Glutamatergic neuron (in vitro differentiated cells): ENCODE measurements around the gene SDR9C7. TPM values are rescaled to one million over a fixed set of nuclear protein-coding genes. Genes with fewer than 3 reads are reported as not detected.

Source experiments
- DNase-seq: peaks from one replicate; pipeline ENCODE4 v3.0.0; 2022
- H3K27ac Mint-ChIP-seq: one replicate; pipeline ENCODE4 v1.8.0; 2020; ENCODE audit warnings: mild to moderate bottlenecking, mixed read lengths, inconsistent platforms; ENCODE audit not compliant: unreplicated experiment
- H3K27me3 Mint-ChIP-seq: one replicate; pipeline ENCODE4 v1.8.0; 2020; ENCODE audit warnings: mild to moderate bottlenecking, moderate library complexity, mixed read lengths, inconsistent platforms; ENCODE audit not compliant: unreplicated experiment
- H3K36me3 Mint-ChIP-seq: one replicate; pipeline ENCODE4 v1.8.0; 2020; ENCODE audit warnings: mild to moderate bottlenecking, mixed read lengths, inconsistent platforms; ENCODE audit not compliant: unreplicated experiment
- H3K4me1 Mint-ChIP-seq: one replicate; pipeline ENCODE4 v1.8.0; 2020; ENCODE audit warnings: mild to moderate bottlenecking, low read depth, mixed read lengths, inconsistent platforms; ENCODE audit not compliant: unreplicated experiment
- H3K4me3 Mint-ChIP-seq: one replicate; pipeline ENCODE4 v1.8.0; 2020; ENCODE audit warnings: mild to moderate bottlenecking, mixed read lengths, inconsistent platforms; ENCODE audit not compliant: unreplicated experiment
- H3K9me3 Mint-ChIP-seq: one replicate; pipeline ENCODE4 v1.8.0; 2020; ENCODE audit warnings: mild to moderate bottlenecking, moderate library complexity, mixed read lengths, inconsistent platforms; ENCODE audit not compliant: unreplicated experiment
- total RNA-seq: library from RNA; stranded (reverse); fragmentation: NEBNext Ultra II Directional; extraction: Animal tissue kit (Norgen Biotek cat#: 25700); gene quantifications from one replicate; pipeline ENCODE4 v1.2.1, GENCODE V29; 2021; ENCODE audit not compliant: unreplicated experiment
- TF ChIP-seq, protein P1 (sequence below): fragments of 200-600 bp; sonication (generic); IDR thresholded peaks from one replicate; pipeline ENCODE4 v1.5.0; 2021; ENCODE audit not compliant: partially characterized antibody, unreplicated experiment

The SDR9C7 gene
- total RNA-seq, 1 donor from 2014 or later: 0.39 TPM

DNA sequence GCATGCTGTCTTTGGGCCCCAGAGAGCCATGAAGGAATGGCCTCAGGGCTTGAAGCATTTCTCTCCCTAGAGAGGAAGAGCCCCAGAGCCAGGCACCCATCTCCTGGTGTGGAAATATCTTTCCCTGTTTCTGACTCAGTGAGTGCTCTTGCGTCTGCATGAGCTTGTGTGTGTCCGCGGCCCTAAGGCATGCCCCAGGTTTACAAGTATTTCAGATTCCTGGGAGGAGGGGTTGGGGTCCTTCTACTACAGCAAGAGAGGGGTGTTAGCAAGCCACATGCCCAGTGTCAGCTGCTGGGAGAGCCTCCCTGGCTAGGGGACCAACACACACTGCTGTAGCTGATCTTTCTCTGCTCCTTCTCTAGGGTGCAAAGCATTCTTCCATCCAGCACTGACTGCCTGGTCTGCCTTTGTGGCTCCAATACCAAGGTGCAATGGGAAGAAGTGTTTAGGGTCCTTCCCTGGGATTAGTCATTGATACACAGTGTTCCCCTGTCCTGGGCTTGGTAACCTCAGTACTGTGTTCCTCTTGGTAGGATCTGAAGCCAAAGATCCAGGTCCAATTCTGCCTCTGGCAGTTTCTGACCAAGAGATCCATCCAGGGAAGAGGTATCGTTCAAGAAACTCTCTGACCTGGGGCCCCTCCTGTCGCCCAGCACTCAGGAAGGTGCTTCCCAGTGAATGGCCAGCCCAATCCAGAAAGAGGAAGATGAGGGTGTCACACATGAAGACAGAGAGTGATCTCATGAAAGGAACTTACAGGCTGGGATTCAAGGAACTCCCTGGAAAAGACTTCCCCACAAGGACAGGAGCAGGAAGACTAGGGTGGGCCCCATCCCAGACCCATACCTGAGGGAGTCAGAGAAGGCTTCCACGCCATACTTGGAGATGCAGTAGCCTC is 20.1 kb upstream of the SDR9C7 start:
- H3K4me1 Mint-ChIP-seq: no peaks in the 10 kb centered on the region
- no peak overlapping the region for H3K27ac Mint-ChIP-seq
- H3K4me3 Mint-ChIP-seq: no peak overlapping the region
- H3K9me3 Mint-ChIP-seq: peaks cover 9% of the 10 kb centered on the region
- no peaks in the 10 kb centered on the region for H3K27me3 Mint-ChIP-seq
- TF ChIP-seq, protein P1, sequence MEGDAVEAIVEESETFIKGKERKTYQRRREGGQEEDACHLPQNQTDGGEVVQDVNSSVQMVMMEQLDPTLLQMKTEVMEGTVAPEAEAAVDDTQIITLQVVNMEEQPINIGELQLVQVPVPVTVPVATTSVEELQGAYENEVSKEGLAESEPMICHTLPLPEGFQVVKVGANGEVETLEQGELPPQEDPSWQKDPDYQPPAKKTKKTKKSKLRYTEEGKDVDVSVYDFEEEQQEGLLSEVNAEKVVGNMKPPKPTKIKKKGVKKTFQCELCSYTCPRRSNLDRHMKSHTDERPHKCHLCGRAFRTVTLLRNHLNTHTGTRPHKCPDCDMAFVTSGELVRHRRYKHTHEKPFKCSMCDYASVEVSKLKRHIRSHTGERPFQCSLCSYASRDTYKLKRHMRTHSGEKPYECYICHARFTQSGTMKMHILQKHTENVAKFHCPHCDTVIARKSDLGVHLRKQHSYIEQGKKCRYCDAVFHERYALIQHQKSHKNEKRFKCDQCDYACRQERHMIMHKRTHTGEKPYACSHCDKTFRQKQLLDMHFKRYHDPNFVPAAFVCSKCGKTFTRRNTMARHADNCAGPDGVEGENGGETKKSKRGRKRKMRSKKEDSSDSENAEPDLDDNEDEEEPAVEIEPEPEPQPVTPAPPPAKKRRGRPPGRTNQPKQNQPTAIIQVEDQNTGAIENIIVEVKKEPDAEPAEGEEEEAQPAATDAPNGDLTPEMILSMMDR: no peak
- peaks cover 7% of the 10 kb centered on the region for H3K36me3 Mint-ChIP-seq
- DNase-seq: no peak

DNA sequence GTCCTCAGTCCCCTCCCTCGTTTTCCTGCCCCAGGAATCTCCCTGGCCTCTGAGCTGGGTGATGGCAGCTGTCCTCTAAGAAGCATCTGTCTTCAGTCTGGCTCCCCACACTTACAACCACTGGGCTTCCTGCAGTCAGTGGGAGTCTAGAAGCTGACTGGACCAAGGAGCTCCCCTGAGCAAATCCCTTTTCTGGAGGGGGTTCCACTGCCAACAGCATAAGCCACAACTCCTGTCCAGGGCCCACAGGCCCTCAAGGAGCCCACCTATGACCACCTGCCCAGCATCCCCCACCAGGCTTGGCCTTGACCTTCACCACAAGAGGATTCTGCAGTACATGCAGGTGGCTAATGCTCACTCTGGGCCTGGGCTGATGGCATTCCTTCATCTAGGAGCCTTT is 19.1 kb upstream of the SDR9C7 start:
- no peak overlapping the region for H3K27ac Mint-ChIP-seq
- TF ChIP-seq, protein P1: no peak

DNA sequence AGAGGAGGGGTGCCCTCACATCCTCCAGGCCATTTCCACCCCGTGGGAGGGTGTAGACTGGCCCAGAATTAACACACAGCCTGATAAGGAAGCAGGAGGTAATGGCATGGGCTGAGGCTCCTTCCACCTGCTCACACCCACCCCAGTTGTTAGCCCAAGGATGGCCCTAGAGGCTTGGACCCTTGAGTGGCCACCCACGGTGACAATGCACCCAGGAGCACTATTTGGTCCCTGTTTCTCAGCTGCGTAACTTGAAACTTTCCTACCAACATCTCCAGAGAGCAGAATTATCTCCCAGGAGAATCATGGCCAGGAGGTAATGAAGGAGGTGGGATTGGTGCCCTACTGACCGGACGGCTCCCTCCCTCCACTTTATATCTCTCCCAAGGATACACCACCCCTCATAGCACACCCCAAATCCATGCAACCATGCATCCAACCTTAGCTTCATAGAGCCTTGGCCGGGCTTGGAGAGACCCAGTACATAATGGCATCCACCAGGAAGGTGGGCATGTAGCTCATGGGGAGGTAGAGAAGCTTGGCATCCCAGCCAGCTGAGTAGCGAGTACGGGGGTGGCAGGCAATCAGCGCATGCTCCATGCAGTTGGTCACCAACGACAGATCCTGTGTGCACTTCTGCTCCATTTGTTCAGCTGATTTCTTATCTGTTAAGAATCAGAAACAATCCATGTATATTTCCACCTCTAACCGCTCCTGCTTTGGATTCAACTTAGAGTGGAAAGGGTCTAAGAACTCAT is 17.6 kb upstream of the SDR9C7 start:
- H3K27me3 Mint-ChIP-seq: peaks cover 4% of the 10 kb centered on the region
- no peak overlapping the region for H3K4me3 Mint-ChIP-seq
- no peak for DNase-seq
- H3K9me3 Mint-ChIP-seq: peaks cover 7% of the 10 kb centered on the region
- H3K4me1 Mint-ChIP-seq: no peaks in the 10 kb centered on the region
- no peak overlapping the region for H3K27ac Mint-ChIP-seq
- TF ChIP-seq, protein P1: no peak
- H3K36me3 Mint-ChIP-seq: peaks cover 7% of the 10 kb centered on the region

More for the DNA sequence above, 19.1 kb upstream of the SDR9C7 start:
- Mint-ChIP-seq H3K27me3 (peaks cover 2% of the 10 kb centered on the region), H3K36me3 (peaks cover 7% of the 10 kb centered on the region), H3K9me3 (peaks cover 9% of the 10 kb centered on the region), H3K4me3 (no peak overlapping the region), H3K4me1 (no peaks in the 10 kb centered on the region)
- DNase-seq: no peak

DNA sequence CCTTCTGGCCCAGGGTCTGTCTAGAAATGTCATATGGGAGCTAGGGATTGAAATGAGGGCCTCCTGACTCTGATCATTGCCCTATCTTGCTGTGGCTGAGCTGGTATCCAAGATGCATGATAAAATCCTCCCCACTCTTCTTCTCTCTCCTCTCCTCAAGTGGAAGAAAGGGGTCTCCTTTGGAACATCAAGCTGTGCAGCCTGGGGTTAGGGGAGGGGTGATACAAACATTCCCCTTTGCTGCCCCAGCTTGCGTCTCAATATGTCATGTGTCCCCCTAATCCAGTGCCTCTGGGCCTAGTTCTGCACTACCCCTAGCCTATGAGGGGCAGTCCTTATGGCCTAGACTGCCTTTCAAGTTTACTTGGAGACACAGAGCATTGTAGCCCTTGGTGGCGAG is 14.7 kb upstream of the SDR9C7 start:
- no peak overlapping the region for H3K27ac Mint-ChIP-seq
- H3K4me1 Mint-ChIP-seq: no peaks in the 10 kb centered on the region
- peaks cover 9% of the 10 kb centered on the region for H3K36me3 Mint-ChIP-seq
- H3K4me3 Mint-ChIP-seq: no peak overlapping the region
- H3K27me3 Mint-ChIP-seq: peaks cover 4% of the 10 kb centered on the region
- DNase-seq: no peak
- TF ChIP-seq, protein P1: no peak
- H3K9me3 Mint-ChIP-seq: peaks cover 4% of the 10 kb centered on the region

- peaks cover 13% of the 10 kb centered on the region for H3K36me3 Mint-ChIP-seq
- DNase-seq: no peak
Measured at GRCh38 chr12:56948457-56948777, 14.2 kb upstream of the SDR9C7 start.

More at GRCh38 chr12:56948457-56948777, 14.2 kb upstream of the SDR9C7 start:
- TF ChIP-seq, protein P1: no peak
- Mint-ChIP-seq H3K9me3 (peaks cover 4% of the 10 kb centered on the region), H3K4me3 (no peak overlapping the region), H3K4me1 (no peaks in the 10 kb centered on the region), H3K27me3 (peaks cover 4% of the 10 kb centered on the region), H3K27ac (no peak overlapping the region)
